GM21515 (cell line): ENCODE measurements around the gene GSK3A.

Experiments
- ATAC-seq: cut with Tn5 transposase; IDR thresholded peaks from one replicate; pipeline ENCODE4 v1.9.1; 2021; ENCODE audit not compliant: unreplicated experiment

The GSK3A gene

DNA sequence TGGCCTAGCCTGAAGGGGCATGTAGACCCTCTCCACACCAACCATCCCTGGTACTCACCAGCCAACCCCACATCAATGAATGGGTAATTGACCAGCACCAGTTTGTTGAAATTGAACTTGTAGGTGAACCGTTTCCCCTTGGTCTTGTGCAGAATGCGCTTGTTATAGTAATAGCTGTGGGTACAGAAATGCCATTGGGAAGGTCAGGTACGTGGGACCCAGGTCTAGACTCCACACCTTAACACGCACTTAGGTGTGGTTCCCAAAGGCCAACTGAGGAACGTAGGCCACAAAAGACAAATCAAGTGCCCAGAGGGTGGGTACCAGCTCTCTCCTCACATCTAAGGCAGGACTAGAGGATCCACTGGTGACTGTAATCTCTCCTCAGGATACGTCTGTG, 7.4 kb upstream of the GSK3A start:
- ATAC-seq: no peak

DNA sequence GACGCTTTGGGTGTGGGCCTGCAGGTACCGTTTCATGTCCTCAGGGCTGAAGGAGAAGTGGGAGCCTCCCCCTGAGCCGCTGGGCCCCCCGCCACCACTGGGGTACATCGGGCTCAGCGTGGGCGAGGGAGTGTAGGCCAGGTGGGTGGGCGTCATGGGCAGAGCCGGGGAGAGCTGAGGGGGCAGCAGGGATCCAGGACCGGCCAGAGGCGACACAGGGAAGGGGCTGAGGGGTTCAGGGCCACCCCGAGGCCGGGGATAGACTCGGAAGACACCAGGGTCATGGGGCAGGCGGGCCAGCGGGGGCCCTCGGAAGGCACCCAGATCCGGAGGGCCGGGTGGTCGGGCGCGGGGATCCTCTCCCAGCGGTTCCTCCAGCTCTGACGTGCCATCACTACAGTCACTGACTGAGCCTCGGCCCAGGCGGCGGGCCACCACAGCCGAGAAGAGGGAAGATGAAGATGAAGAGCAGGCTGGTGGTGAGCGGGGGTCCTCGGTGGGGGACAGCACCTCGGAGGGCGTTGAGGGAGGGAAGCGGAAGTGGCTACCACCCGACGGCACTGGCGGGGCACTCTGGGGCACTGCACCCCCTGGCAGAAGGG, 6.8 kb upstream of the GSK3A start:
- no peak for ATAC-seq

DNA sequence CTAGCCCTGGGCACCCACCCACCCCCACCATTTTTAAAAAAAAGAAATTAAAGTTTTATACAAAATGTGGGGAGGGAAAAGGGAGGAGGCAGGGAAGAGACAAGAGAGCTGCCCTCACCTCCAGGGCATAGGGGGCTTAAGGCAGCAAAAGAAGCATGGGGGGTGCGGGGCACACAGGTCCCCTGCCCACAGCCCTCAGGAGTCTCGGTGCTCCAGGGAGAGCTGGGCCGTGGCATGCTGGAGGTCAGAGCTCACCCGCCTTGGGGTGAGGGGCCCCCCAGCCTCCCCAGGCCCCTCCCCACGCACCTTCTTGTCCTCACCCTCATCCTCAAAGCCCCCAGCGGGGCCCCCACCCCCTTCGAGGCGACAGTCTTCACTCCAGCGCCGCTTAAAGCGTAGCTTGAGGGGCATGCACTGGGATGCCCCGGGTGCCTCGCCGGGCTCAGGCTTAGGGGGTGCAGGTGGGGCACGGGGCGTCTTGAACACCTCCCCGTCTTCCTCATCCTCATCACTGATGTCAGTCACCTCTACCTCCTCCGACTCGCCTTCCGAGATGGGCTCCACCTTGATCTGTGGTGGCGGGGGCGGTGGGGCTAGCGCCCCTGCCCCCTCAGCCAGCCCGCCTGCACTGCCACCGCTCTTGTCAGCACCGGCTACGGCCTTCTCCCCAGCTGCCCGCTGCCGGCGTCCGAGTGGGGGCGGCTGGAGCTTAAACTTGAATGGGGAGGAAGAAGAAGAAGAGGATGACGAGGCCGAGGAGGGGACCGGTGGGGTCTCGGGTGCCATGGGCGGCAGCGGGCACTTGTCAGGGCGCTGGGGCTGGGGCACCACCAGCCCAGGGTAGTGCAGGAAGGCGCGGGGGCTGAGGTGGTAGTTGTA, 6.1 kb upstream of the GSK3A start:
- ATAC-seq: no peak

DNA sequence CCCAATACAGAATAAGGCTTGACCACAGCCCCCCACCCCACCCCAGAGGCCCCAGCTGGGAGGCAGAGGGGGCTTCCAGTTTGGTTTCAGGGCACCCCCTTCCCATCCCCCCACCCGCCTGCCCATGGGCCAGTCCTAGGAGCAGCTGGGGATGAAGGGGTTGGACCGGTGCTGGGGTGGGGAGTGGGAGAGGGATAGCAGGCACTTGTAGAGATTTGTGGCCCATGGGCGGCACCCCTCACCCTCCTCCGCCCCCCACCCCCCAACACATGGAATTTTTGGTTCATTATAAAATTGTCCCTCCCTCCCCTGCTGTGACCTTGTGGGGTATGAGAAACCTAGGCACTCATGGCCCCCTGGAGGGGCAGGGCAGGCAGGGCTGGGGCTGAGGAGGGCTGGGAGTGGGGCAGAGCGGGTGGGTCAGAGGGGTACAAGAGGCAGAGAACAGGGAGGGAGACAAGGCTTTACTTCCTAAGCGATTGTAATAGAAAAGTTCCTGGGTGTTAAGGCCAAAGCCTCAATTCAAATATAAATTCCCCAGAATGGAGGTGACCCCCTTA, 5.3 kb upstream of the GSK3A start:
- no peak for ATAC-seq

DNA sequence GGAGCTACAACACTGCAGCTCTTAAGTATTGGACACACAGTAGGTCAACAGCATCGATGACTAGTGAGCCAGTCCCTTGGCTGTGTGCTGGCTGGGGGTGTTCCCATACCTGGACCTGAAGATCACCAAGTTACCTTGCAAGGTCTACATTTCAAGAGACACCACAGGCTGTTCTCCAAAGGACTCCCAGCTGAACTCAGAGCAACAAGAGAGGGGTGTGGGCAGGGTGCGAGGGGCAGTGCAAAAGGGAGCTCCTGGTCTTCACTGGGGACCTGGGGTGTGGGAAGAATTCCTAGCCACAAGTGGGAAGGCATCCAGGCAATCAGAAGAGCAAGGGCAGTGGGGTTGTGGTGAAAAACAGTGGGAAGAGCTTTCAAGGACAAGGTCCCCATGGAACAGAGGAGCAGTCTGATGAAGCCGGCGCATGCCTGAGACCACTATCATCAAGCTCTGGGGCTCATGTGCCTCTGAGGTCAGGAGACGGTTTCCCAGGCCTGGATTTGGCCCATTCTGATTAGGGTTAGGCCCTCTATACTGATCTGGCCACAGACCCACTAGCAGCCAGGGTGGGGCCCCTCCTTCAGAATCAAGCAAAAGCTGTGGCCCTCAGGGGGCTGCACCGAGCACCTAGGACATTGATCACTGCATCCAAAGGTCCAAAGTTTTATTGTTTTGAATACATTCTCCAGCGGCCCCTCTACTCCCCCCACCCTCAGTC, 4.7 kb upstream of the GSK3A start:
- no peak for ATAC-seq

DNA sequence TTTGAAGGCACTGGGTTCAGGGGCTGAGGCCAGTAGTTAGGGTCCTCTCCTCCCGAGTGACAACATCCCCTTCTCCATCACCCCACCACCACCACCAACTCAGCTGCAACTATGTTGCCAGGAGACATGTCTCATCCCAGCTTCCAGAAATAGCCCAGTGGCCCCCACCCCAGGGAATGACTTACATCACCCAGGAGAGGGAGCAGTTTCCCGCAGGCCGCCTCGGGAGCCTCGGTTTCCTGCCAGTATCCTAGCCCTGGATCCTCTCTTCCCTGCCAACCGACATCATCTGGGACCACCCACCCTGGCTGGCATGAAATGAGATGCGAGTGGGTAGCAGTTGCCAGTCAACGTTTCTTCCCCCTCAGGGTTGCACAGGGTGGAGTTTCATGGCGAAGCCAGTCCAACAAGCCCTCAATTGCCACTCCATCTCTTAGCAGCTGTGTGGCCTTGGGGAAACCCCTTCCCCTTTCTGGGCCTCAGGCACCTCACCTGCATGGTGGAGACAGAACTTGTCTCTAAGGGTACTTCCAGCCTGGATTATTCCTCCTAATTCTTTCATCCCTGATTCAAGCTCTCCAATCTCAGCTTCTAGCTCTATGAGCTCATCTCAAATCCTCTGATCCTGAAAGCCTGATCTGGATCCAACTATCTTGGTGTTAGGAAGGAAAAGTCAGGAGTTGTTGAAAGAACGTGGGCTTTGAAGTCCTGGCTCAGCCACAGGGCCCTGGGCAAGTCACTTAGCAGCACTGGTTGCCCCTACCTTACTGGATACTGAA, 3.9 kb upstream of the GSK3A start:
- no peak for ATAC-seq

DNA sequence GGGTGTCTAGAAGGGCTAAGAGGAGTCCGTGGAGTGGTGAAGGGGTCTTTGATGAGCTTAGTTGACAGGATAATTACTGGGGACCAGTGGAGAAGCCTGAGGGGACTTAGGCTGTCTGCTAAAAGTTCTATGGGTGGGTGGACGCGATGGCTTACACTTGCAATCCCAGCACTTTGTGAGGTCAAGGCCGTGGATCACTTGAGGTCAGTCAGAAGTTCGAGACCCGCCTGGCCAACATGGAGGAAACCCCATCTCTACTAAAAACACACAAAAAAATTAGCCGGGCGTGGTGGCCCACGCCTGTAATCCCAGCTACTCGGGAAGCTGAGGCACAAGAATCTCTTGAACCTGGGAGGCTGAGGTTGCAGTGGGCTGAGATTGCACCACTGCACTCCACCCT, 2.8 kb upstream of the GSK3A start:
- ATAC-seq: no peak

DNA sequence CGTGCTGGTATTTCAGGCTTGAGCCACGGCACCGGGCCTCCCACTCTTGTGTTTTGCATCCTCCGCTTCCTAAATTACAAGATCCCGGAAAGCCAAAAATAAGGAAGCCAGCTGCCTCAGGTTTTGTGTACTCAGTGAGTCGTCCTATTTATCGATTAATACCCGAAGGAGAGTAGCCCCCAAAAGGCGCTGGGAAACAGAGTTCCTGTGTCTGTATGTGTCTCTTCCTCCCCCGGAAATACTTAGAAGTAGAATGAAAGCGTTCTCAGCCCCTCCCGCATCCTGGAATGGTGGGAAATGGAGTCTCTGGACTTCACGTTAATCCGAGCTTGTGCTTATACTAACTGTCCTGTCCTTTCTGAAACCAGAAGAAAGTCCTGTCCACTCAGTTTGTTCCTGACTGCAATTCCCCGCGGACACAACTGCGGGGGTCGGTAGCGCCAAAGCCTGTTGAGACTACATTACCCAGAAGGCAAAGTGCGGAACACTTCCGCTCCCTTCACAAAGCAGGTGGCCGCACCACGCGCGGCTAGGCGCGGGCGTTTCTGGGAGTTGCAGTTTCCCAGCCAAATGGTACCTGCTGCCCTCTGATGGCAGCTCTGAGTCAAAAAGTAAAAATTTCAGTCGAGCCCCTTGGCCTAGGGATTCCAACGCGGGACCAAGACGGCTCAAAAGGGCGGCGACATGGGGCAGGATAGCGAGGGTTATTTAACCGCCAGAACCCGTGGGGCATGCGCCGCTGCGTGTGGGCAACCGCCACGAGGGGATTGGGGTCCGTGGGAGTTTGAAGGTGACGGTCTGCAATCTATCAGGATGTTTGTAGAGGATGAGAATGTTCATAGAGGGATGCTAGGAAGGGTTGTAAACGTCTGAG, 2.2 kb upstream of the GSK3A start:
- ATAC-seq: peak; percentile 39

DNA sequence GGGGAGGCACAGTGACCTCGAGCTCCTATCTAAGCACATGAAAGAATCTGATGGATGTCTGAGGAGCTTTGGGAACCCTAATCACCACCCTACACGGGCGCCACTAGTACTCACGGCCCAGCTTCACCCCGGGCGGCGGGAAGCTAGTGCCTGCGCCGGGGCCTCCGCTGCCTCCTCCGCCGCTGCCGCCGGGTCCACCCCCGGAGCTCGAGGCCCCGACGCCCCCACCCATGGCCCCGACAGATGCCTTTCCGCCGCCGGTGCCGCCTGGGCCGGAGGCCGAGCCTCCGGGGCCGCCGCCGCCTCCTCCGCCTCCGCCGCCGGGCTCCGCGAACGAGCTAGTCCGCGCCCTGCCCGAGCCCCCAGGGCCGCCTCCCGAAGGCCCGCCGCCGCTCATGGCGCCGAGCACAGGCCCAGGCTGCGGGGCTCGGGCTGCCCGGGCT, 312 bp downstream of the GSK3A start:
- ATAC-seq: no peak

DNA sequence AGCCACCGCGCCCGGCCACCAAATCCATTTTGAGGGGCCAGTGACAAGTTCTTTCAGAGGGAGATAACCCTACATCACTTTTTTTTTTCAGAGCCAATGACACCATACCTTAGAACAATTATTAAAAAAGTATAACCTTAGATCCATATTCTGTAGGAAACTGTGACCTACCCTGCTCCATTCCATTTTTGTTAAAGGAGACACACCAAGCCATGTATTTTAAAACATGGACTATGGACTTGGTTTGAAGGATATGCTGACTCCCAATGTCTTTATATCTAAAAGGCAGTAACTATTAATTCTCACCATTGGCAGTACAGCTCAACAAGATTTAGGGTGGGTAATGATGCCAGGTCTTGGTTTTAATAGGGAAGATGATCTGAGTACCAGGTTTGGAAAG, 1.1 kb downstream of the GSK3A start:
- ATAC-seq: no peak

DNA sequence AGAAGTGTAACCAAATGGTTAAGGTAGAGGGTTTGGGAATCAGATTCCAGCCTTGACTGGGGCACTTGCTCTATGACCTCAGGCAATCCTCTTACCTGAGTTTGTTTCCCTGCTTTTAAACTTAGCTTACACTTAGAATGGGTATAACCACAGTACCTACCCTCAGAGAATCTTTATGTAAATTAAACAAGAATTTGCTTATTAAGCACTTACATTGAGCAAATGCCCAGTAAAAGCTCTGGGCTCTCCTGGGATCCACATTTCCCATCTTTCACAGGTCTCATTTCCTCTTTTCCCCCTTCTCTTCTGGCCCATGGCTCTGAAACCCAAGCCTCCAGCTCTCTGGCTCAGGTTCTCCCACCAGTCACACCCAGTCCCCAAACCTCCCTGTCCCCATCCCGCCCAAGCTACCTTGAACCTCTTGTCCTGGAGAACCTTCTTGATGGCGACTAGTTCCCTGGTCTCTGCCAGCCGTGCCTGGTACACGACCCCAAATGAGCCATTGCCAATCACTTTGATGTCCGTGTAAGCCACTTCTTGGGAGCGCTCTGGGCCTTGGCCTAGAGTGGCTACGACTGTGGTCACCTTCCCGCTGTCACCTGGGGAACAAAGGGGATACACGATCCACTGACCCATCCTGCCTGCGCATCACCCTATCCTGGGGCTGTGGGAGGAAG, 2.7 kb downstream of the GSK3A start:
- no peak for ATAC-seq

DNA sequence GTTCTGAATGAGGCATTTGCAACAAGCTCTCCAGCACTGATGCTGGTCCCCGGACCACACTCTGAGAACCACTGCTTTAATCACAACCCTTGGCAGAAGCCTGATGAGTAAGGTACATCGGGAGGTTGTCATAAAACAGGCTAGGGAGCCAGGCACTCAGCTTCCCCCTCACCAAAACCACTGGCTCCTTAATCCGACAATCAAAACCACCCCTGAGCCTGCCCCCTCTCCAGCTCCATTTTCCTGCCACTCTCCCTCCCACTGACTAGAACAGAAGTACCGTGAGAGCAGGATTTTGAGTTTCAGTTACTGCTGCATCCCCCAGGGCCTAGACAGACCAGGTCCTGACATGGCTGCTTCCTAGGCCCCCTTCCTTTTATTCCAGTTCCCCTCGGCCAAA, 7.2 kb downstream of the GSK3A start:
- ATAC-seq: no peak

DNA sequence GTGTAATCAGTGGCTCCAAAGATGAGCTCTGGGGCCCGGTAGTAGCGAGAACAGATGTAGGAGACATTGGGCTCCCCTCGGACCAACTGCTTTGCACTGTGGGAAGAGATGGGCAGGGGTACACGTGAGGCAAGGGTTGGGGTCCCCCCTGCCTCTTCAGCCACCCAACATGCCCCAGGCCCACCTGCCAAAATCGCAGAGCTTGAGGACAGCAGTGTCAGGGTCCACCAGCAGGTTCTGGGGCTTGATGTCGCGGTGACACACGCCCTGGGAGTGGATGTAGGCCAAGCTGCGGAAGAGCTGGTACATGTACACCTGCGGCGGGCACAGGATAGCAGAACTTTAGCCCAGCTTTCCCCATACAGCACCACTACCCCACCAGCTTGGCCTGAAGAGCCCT, 8.0 kb downstream of the GSK3A start:
- ATAC-seq: no peak

DNA sequence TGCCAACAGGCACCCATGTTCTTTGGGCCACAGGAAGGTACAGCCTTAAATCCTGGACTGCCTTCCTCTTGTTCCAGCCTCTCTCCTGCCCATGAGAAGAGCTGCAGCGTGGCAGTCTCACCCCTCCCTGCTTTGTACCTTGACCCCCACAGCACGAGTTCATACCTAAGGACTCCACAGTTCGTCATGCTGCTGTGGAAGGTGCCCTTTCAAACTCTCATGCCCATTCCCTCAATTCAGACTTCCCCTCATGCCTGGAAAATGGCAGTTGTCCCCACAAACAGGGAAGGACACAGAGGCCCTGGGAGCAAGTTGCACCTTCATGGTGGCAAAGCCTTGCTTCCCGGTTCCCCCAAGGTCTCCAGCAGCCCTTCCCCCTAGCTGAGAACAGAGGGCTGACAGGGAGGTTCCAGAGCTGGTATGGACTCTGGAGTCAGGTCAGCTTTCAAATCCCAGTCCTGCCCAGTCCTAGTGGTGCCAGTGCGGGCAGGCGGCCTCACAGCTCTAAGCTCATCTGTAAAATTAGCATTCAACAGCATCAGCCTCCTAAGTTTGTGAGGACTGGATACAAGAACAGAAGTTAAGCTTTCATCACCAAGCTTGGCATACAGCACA, 8.6 kb downstream of the GSK3A start:
- no peak for ATAC-seq

DNA sequence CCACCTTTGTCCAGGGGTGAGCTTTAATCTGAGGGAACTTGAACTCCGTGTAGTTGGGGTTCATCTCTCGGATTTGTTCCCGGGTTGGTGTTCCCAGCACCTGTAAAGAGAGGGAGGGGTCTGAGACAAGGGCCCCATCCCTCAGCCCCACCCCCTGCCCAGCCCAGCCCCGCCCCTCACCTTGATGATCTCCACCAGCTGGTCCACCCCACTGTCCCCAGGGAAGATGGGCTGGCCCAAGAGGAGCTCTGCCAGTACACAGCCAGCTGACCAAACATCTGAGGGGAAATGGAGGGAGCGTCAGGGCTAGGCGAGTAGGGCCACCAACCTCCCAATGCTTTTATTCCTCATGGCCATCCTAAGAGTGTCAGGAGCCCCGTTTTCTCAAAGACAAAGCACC, 9.3 kb downstream of the GSK3A start:
- ATAC-seq: no peak

DNA sequence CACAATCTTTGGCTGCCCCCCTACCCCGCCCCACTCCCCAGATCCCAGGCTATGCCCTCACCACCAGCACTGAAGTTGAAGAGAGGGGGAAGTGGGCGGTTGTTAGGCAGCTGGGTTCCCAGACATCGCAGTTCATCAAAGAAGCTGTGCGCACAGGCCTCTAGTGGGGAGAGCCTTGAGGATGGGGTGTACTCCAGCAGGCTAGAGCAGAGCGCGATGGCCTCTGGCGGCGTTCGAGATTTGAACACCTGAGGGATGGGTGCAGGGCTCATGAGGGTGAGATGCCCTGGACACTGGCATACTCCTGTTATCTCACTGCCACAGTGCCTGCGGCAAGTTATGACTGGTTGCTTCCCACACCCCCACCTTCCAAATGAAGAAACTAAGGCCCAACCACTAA, 10.0 kb downstream of the GSK3A start:
- no peak for ATAC-seq

DNA sequence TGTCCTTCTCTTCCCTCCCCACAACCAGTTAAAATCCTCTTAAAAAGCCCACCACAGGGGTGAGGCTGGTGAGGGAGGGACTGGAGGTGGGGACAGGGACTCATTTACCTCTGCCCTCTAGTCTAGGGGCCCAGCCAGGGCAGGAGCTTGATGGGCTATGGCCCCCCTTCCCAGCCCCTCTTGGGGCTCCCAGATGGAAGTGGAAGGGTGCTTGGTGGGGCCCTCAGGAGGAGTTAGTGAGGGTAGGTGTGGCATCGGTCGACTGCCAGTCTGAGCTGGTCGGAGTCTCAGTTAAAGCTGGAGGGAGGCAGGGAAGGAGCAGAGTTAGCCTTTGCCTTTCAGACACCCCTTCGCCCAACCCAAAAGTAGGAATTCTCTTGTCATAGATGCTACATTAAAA, 11.8 kb downstream of the GSK3A start:
- ATAC-seq: no peak

DNA sequence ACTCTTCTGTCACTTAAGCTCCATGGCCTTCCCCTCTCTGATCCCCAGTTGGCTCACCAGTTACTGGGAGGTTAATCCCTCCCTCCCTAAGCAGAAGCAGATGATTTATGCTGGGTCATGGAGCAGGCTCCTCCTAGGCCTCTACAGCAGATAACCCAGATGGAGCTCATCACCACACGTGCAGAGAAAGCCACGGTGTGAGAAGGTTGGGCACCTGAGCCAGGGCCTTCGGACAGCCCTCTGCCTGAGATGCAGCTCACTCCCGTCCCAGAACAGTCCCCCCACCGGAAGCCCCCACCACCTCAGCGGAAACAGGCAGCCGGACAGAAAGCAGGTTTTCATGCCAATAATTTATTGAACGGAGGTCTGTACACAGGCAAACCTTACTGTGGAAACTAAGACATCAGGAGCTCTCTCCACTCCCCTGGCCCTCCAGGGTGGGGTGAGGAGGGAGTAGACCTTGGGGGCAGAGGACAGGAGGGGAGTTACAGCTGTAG, 12.5 kb downstream of the GSK3A start:
- ATAC-seq: no peak
